ENCODE results near the gene PLEKHA6.
A peak's percentile ranks its signal among the peaks of the same experiment; 100 is the strongest.

The PLEKHA6 gene

GRCh38 chr1:204201348-204202040, 158.2 kb downstream of the PLEKHA6 start:
- no peak for DNase-seq (ENCODE audit: low read depth)
- H3K4me3 ChIP-seq (ENCODE audit: low read length) = no peak overlapping the region
- TF ChIP-seq, protein P1, sequence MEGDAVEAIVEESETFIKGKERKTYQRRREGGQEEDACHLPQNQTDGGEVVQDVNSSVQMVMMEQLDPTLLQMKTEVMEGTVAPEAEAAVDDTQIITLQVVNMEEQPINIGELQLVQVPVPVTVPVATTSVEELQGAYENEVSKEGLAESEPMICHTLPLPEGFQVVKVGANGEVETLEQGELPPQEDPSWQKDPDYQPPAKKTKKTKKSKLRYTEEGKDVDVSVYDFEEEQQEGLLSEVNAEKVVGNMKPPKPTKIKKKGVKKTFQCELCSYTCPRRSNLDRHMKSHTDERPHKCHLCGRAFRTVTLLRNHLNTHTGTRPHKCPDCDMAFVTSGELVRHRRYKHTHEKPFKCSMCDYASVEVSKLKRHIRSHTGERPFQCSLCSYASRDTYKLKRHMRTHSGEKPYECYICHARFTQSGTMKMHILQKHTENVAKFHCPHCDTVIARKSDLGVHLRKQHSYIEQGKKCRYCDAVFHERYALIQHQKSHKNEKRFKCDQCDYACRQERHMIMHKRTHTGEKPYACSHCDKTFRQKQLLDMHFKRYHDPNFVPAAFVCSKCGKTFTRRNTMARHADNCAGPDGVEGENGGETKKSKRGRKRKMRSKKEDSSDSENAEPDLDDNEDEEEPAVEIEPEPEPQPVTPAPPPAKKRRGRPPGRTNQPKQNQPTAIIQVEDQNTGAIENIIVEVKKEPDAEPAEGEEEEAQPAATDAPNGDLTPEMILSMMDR (conservative IDR thresholded peaks at IDR 0.05; ENCODE audit: low read depth, low read length) = no peak

GRCh38 chr1:204199579-204199978, 160.2 kb downstream of the PLEKHA6 start:
- no peak for DNase-seq (ENCODE audit: low read depth)
- H3K4me3 ChIP-seq (ENCODE audit: low read length) = no peak overlapping the region
- TF ChIP-seq, protein P1 (conservative IDR thresholded peaks at IDR 0.05; ENCODE audit: low read depth, low read length) = no peak

DNA sequence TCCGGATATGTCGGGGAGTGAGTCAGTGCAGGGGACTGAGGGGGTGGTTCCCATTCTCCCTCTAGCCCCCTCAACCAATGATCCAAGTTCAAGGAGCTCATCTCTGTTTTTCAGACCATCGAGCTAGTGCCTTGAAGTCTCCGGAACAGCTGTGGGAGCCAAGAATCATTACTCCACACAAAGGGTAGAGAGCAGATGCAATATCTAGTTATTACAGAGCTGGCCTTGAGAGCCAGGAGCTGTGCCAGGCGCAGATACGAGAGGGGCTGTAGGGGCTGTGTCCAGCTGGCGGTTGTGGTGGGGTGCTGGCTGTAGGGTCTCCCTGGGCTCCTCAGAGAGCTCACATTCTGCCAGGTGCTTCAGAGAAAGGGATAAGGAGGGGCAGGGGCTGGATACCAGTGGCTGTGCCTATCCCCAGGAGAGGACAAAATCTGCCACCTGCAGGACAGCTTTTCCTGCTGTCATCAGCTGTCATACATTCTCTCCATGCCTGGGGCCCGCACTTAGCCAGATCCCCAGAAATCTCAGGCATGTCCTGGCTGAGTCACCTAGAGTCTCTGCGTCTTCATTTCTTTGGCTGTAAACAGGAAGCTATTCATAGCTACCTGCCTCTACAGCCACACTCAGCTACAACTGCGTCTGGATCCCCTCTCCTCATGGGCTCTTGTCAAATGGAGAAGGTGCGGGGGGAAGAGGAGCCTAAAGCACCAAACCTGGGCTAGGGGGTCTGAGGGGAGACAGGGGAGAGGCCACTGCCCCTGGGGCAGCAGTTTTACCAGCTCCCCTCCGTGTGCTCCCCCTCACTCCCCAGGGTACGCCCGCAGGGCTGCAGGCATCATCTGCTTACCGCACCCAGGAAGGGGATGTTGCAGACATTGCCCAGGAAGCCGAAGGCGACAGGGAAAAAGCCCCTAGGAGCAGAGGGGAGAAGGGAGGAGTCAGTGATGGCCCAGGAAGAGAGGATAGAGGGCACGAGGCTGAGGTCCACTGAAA, 161.1 kb downstream of the PLEKHA6 start:
- DNase-seq (ENCODE audit: low read depth) = peak; percentile 32
- no peak overlapping the region for H3K4me3 ChIP-seq (ENCODE audit: low read length)
- TF ChIP-seq, protein P1 (conservative IDR thresholded peaks at IDR 0.05; ENCODE audit: low read depth, low read length) = peak; percentile 16

GRCh38 chr1:204197068-204197467, 162.7 kb downstream of the PLEKHA6 start:
- H3K4me3 ChIP-seq (ENCODE audit: low read length) = no peak overlapping the region
- TF ChIP-seq, protein P1 (conservative IDR thresholded peaks at IDR 0.05; ENCODE audit: low read depth, low read length) = no peak
- no peak for DNase-seq (ENCODE audit: low read depth)

DNA sequence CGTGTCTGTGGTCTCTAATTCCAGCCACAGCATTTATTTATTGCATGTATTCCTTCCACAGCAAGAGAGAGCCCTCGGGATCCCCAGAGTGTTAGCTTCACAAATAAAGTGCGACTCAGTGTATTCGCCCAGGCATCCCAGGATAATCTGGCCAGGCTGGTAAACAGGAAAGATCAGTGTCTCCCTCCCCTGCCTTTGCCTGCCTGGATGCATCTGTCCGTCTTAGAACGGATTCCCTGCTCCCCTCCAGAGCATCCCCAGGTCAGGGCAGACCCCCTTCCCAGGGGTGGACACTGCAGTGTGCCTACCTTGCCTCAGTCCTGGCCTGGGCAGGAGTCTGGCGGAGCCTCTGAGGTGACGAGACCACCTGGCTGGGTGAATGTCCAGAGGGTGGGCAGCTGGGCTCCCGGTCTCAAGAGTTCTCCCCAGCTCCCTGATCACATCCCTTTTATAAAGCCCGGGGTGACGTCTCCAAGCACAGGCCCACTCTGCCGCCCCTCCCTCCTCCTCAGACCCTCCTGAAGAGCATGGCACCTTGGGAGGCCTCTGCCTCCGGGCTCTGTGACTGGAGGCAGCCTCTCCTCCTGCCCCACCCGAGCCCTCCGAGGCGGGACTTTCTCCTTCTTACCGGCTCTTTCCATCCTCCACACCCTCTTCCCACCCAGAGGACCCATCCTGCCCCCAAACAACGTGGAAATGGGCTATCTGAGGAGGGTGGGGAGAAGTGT, 163.5 kb downstream of the PLEKHA6 start, which contains the start of gene KISS1:
TSS of gene KISS1 (minus strand) at position 424 of the 728 bp plus-strand sequence. CDS start 3,615 bp downstream, outside the sequence.
- H3K4me3 ChIP-seq (ENCODE audit: low read length) = no peak within 1 kb of the TSS
- no peak for DNase-seq (ENCODE audit: low read depth)
- TF ChIP-seq, protein P1 (conservative IDR thresholded peaks at IDR 0.05; ENCODE audit: low read depth, low read length) = no peak

GRCh38 chr1:204194771-204195170, 165.0 kb downstream of the PLEKHA6 start:
- TF ChIP-seq, protein P1 (conservative IDR thresholded peaks at IDR 0.05; ENCODE audit: low read depth, low read length) = no peak
- no peak for DNase-seq (ENCODE audit: low read depth)
- no peak overlapping the region for H3K4me3 ChIP-seq (ENCODE audit: low read length)
